ENCODE data around the gene TAS2R39.
"Not testable (repeated sequence)": the region's sequence is repeated elsewhere in the genome, so short reads cannot be mapped to it uniquely, and the experiment has no call there.

Gene TAS2R39

DNA sequence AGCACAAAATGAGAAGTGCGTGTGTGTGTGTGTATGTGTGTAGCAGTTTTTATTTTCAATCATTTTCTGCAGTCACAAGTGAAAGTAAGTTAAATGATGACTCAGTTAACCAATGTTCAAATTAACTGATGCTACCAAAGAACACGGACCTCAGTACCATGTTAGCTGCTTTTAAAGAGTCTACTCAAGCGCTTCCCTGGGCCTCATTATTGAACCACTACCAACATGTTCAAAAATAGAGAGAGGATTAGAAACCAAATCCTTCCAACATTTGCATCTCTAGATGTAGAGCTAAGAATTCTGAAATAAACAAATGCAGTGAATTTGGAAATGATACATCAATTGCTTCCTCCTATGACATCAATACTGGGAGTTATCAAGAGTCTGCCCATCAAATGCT is at the start of gene TAS2R39:
Gene TAS2R39, plus strand, starts transcription at position 396 of the 400 bp plus-strand sequence. Its CDS starts 0 bp downstream, at position 396.
- DNase-seq: no peak

DNA sequence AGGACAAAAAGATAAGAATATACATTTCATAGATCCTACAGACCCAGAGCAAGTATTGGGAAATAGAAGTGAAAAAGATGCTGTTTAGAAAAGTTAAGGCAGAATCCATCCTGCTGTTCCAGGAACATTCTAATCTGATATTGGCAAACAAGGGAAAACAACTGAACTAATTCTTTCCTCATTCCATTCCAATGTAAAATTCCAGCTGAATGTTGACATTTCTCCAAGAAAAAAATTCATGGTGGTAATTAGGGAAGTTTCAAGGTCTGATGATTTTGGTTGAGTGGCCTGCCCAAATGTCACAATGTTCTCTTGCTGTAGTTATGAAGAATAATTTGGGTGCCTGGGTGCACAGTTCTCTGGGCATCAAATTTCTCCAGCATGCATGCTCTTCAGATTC is 36.1 kb upstream of the TAS2R39 start:
- DNase-seq: no peak

DNA sequence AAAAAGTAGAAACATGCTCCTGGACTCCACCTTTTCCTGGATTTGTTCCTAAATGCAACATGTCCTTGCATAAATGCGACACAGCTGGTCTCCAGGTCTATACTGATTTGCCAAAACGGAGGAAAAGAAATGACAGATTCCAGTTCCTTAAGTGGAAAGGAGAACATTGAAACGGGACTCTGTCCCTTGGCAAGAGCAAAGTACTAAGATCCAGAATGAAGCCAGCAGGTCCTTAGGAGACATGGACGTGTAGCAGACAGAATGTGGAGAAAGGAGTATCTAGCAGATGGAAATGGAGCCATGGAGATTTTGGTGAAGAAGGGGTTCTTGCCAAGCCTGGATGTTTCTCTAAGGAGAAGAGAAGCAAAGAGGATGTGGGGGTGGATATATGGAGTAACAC is 35.2 kb upstream of the TAS2R39 start:
- DNase-seq: no peak

DNA sequence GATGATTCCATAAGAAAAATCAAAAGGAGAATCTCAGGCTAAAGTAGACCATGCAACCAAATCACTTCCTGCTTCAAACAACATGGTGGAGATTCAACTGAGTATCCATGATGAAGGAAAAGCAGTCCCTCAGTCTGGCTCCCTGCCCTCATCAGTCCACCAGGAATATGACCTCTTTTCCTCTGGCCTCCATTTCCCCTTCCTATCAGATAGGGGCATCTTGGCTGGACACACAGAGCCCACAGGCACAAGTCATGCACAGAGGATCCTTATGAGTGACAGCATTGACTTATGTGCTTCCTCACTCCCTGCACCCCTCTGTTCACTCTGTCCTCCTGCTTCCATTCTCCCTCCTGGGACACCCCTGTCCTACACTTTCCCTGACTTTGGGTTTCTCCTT is 34.6 kb upstream of the TAS2R39 start:
- DNase-seq: no peak

DNA sequence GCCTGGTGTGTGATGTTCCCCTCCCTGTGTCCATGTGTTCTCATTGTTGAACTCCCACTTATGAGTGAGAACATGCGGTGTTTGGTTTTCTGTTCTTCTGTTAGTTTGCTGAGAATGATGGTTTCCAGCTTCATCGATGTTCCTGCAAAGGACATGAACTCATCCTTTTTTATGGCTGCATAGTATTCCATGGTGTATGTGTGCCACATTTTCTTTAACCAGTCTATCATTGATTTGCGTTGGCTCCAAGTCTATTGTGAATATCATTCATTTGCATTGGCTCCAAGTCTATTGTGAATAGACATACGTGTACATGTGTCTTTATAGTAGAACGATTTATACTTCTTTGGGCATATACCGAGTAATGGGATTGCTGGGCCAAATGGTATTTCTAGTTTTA is 32.5 kb upstream of the TAS2R39 start:
- not testable (repeated sequence) for DNase-seq

DNA sequence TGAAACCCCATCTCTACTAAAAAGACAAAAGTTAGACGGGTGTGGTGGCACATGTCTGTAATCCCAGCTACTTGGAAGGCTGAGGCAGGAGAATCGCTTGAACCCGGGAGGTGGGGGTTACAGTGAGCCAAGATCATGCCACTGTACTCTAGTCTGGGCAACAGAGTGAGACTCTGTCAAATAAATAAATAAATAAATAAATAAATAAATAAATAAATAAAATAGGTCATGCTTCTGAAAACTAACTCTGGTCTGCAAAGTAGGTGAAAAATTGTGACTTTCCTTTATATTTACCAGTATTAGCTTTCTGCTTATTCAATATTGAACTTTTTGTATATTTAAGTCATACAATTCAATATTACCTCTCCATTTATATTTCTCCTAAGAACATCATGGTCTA is 24.6 kb upstream of the TAS2R39 start:
- not testable (repeated sequence) for DNase-seq

DNA sequence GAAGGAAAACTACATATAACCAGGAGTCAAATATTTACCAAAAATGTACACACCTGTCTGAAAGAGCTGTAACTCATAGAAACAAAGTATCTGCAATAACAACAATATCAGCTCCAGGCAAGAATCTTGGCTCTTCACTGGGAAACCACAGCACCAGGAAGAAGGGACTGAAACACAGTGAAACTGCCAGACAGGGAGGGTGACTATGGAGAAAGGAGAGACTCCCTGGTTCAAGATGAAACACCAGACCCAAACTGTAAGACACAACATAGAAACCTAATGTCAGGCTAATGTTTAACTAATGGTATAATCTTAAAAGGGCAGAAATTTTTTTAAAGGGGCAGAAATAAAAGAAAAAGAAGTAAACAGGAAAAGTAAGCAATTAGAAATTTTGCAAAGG is 11.5 kb upstream of the TAS2R39 start:
- DNase-seq: no peak

DNA sequence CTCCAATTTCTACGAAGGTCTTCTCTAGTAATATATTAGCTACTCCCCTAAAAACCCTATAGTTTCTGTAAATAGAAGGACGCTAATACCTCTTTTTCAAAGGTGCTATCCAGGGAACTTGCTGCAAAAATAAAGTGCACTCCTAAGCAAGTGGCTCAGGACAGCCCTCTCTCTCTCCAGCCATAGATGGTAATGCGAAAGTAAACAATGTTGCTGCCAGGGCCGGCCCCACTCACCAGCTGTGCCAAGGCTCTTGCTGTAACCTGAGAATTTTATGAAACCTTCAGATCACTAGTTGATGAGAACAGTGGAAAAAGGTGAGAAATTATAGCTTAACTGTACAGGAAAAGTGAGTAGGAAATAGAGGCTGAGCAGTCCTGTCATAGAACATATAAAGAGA is 10.9 kb upstream of the TAS2R39 start:
- no peak for DNase-seq

DNA sequence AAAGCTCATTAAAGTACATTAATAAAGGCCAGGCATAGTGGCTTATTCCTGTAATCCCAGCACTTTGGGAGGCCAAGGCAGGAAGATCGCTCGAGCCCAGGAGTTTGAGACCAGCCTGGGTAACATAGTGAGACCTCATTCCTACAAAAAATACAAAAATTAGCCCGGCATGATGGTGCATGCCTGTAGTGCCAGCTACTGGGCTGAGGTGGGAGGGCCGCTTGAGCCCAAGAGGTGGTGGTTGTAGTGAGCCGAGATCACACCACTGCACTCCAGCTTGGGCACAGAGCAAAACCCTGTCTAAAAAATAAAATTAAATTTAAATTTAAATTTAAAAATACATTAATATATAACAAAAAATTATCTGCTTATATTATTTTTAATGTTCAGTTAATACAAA is 7.1 kb upstream of the TAS2R39 start:
- DNase-seq: no peak

DNA sequence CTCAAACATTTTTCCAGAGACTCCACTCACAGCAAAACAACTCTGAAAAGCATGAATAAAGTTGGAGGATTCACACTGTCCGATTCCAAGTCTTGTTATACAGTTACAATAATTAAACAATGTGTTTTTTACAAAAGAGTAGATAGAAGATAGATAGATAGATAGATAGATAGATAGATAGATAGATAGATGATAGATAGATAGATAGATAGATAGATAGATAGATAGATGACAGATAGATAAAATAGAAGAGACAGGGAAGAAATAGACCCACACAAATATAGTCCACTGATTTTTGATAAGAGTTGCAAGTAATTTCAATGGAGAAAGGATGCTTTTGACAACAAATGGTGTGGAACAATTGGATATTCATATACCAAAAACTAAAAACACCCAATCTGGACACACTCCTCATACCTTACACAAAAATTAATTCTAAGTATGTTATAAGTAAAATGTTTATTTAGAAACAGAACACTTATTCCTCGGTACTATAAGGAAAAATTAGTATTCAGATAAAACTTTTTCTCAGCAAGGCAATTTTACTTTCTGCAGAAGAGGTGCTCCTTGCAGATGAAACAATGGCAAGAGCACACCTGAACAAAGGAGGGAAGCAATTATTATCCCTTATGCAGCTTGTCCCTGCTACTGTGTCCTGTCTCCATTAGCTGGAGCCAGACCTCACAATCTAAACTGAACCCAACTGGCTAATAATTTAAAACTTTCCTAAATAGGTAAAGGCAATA is 5.7 kb upstream of the TAS2R39 start:
- no peak for DNase-seq

DNA sequence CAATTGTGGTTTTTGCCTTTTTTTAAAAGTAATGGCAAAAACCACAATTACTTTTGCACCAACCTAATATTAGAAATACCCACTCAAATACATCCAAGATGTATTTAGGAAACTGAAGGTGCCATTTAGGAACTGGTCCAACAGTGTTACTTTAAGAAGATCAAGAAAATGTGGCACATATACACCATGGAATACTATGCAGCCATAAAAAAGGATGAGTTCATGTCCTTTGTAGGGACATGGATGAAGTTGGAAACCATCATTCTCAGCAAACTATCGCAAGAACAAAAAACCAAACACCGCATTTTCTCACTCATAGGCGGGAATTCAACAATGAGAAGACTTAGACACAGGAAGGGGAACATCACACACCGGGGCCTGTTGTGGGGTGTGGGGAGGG is 2.4 kb upstream of the TAS2R39 start:
- DNase-seq: not testable (repeated sequence)

DNA sequence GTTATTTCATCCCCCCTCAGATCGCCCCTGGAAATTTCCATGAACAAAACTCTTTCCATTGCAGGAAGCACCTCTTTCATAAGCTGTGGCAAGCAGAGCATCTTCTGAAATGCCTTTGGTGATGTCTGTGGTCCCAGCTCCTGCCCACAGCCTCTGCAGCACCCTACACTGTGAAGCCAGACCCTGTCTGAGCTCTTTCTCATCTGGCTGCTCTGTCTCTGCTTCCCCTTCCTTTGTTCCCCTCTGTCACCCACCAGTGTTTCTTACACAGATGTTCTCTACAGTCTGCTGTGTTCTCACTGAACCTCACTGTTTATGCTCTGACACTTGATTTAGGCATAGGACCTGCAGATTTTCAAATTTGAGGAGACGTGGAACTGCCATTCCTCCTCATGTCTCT is 1.9 kb upstream of the TAS2R39 start:
- no peak for DNase-seq

DNA sequence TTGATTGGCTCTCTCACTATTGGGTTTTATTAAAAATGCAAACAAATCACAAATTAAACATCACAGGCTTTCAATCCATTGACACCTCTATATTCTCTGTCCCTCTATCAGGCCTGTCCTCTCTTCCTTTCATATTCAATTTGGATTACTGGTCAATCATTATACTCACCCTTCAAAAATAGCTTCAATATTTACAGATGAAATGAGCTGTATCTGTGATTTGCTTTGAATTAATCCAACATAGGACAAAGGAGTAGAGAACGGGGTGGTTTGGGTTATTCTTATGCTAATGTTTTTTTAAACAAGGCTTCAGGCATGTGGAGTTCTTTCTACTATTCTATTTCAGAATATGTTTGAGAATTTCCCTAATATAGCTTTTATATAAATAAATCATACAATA is 2.3 kb downstream of the TAS2R39 start:
- no peak for DNase-seq

DNA sequence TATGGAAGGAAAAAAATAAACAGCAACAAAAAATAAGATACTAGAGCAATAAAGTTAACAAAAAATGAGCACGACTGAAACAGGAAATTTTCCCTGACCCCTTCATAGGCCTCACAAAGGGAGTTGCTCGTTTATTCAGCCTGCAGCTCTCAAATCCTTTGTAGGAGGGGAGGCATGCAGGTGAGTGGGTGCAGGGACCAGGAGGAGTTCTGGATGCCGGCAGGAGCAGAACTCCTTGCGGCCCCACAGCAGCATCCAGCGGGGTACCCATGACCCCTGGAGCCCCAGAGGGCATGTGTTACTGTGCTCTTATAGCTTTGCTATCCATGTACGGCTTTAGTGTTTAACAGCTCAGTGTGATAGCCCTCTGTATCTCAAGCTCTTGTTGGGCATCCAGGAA is 5.8 kb downstream of the TAS2R39 start:
- DNase-seq: no peak

DNA sequence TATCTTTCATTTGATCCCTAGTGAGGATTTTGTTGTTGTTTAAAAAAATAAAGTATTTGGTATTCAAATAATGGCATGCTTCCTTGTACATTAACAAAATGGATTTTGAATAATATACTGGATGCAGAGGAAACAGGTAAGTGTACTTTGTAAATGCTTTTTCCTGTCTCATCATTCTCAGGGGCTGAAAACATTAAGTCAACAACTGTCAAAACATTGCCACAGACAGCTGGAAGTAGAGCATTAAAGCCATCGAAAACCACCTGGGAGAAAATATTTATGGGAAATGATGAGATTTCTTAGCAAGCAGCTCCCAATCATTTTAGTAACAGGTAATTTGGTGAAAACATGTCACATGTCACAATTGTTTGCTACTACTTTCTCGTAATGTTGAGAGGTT is 10.7 kb downstream of the TAS2R39 start:
- no peak for DNase-seq

DNA sequence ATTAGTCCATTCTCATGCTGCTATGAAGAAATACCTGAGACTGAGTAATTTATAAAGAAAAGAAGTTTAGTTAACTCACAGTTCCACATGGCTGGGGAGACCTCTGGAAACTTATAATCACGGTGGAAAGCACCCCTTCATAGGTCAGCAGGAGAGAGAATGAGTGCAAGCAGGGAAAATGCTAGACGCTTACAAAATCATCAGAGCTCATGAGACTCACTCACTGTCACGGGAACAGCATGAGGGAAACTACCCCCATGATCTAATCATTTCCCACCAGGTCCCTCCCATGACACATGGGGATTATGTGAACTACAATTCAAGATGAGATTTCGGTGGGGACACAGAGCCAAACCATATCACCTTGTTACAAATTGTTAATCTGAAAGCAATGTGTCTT is 15.8 kb downstream of the TAS2R39 start:
- DNase-seq: no peak

DNA sequence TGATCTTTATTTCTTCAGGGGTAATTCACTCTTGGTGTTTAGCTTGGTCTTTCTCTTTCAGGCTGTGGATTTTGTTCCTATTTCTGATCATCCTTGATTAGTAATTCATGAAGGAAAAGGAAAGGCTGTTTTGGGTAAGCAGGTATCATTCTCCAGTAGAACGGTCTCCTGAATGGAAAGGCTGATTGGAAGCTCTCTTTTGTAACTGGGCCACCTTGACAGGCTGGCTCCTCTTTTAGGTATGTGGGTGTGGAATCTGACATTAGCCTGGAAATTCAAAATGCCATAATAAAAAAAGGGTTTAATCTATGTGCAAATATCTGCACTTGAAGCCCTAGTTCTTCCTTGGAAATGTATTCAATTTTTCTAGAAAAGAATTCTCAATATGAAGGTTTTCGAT is 18.9 kb downstream of the TAS2R39 start:
- DNase-seq: no peak

DNA sequence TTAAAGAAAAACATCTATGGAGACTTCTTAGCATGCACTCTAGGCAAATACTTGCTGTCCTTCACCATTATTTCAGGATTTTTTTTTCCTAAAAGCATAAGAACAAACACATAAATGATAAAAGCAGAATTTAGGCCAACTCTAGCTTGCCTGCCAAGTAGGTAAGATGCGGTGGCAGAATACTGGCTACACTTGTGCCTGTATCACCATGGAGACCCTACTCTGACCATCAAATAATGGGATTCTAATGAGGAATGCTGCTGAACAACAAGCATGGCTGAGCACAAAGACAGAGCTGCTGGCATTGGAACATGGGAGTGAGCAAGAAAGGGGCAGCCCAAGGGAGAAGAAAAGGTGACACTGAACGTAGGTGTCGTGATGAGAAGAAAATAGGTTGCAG is 20.2 kb downstream of the TAS2R39 start:
- DNase-seq: no peak

DNA sequence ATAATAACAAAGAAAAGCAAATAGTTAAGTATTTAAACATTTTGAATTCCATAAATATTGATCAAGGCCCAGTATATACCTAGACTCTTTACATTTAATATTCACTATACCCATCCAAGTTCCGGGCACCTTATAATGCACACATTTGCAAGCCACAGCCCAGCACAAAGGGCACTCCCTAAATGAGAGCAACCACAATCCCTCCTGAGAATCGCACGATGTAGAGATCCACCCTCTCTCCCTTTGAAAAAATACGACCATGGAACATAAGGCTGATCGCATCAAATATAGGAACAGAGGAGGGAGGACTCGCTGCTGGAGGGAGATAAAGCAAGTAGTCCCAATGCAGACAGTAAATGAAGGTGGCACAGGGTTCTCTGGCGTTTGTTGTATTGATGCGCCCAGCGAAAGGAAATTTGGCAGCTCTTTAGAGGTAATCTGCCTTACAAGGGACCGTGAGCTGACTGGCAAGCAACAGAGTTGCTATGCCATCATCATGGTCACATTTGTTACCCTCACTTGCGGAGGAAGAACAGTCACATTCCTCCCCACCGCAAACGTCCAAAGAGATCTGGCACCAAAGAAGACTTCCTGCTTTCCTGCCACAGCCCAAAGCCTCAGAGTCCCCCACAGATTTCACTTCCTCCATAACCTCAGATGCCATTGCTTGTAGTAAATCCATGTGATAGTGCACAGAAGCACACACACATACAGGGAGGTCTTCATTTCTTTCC is 22.5 kb downstream of the TAS2R39 start:
- peak; percentile 23 for DNase-seq

DNA sequence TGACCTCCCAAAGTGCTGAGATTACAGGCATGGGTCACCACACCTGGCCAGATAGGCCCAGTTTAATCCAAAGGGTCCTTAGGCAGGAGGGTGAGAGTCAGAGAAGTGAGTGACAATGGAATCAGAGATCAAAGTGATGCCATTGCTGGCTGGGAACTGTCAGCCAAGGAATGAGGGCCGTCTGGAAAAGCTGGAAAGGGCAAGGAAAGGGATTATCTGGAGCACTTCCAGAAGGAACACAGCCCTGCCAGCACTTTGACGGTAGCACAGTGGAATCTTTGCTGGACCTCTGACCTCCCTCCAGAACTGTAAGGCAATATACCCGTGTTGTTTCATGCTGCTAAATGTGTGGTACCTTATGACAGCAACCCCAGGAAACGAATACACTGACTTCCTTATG is 27.3 kb downstream of the TAS2R39 start:
- DNase-seq: no peak

DNA sequence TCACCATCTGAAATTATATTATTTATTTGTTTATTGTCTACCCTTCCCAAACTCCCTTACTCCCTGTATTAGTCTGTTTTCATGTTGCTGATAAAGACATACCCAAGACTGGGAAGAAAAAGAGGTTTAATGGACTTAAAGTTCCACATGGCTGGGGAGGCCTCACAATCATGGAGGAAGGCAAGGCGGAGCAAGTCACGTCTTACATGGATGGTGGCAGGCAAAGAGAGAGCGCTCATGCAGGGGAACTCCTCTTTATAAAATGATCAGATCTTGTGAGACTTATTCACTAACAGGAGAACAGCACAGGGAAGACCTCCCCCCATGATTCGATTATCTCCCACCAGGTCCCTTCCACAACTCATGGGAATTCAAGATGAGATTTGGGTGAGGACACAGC is 30.3 kb downstream of the TAS2R39 start:
- DNase-seq: not testable (repeated sequence)

DNA sequence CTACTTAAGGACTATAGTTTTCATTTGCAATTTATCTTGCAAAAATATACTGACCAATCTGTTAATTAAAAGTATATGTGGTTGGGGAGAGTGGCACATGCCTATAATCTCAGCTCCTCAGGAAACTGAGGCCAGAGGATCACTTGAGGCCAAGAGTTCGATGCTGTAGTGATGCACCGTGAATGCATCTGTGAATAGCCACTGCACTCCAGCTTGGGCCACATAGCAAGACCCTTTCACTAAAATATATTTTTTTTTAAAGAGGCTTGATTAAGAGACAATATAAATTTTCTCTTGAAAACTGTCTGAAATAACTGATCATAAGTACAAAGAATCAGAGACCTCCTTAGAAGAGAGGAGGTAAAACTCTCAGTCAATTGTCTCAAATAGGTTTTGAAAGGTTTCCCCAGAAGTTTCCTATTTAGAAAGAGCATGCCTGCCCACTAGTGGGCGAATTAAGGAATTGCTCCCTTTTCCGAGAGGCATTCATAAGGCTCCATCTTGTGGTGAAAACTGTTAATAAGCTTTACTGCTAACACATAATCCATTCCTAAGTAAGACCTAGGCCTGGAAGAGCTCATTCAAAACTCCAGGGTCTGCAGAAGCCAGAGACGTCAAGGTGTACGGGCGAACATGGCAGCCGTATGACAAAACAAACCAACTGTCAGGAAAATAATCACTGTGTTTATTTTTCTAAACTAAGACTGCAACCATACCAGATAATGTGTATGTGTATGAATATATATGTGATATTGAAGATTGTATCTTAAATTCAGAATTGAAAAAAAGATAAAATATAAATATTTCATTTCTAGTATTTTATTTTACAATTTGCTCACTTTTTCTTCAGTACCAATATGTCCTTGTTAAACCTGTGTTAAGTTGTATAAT is 31.8 kb downstream of the TAS2R39 start:
- peak; percentile 90 for DNase-seq

DNA sequence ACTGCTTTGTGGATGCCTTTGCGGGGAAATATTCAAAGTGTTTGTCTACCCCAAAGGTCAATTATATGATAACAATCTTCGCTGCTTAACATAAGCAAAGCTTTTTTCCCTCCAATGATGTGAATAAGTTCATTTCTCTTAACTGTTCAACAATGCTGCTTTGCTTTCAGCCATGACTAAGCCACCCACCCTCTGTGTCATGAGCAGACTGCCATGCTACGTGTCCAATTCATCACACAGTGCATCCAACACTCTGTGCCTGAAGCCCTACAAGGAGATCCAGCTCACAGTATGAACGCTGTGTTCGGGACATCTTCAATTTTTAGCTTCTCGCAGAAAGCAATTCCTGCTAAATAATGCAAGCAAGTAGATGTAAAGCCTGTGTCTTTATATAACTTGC is 32.9 kb downstream of the TAS2R39 start:
- no peak for DNase-seq

DNA sequence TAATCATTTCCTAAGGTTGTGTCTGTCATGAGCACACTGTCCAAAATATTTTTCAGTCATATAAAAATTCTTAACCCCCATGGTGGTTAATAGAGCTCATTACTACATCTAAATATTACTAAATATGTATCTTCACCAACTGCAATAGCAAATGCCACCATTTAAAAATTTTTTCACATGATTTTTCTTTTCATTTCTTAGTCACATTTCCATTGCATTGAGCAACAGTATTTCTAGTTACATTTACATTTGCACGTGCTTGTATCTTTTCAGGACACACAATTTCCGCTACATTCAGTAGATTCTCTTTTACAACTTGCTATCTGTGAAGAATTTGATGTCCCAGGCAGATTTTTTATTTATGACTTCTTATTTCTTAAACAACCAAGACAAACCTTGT is 33.5 kb downstream of the TAS2R39 start:
- no peak for DNase-seq

All from hematopoietic multipotent progenitor cell treated with erythropoietin and hydrocortisone succinate and interleukin-3 and kit ligand, for 8 days (in vitro differentiated cells).